Lower lobe of right lung (tissue), 2 donors: Measurements from ENCODE around the gene RAB3GAP1. TPM values are rescaled to one million over a fixed set of nuclear protein-coding genes. Genes with fewer than 3 reads are reported as not detected.
"Not testable (repeated sequence)": the region's sequence is repeated elsewhere in the genome, so short reads cannot be mapped to it uniquely, and the experiment has no call there.

Source experiments
- ATAC-seq, 2 donors: fragments of 200-7000 bp; cut with Tn5 transposase; one replicate each; pipeline ENCODE4 v1.9.1; 2020 to 2022; ENCODE audit warnings: mild to moderate bottlenecking in 2 of 2, moderate library complexity in 2 of 2
- DNase-seq: peaks from one replicate; pipeline ENCODE4 v3.0.0-alpha.2; 2020
- H3K27ac ChIP-seq: fragments of 200-600 bp; one replicate; pipeline ENCODE4 v1.8.0; 2022
- H3K27me3 ChIP-seq: fragments of 200-600 bp; one replicate; pipeline ENCODE4 v1.8.0; 2022; ENCODE audit warnings: low read depth
- H3K36me3 ChIP-seq: fragments of 200-600 bp; one replicate; pipeline ENCODE4 v1.8.0; 2022; ENCODE audit warnings: mild to moderate bottlenecking
- H3K4me1 ChIP-seq: fragments of 200-600 bp; one replicate; pipeline ENCODE4 v1.8.0; 2022
- H3K4me3 ChIP-seq: fragments of 200-600 bp; one replicate; pipeline ENCODE4 v1.8.0; 2022; ENCODE audit warnings: mild to moderate bottlenecking
- H3K9me3 ChIP-seq: fragments of 200-600 bp; one replicate; pipeline ENCODE4 v1.8.0; 2022
- CTCF ChIP-seq: fragments of 200-600 bp; IDR thresholded peaks from one replicate; pipeline ENCODE4 v1.8.0; 2022; ENCODE audit warnings: antibody characterized with exemption, mild to moderate bottlenecking
- intact Hi-C: fragments of 100-400 bp; cut with DNase I; formaldehyde crosslinking; loops from one replicate; pipeline ENCODE4 v1.11.0; 2022
- total RNA-seq: library from RNA; stranded (reverse); fragmentation: NEBNext Ultra II Directional; extraction: Animal tissue kit (Norgen Biotek cat#: 25700); gene quantifications from one replicate; pipeline ENCODE4 v1.2.1, GENCODE V29; 2021
- donor health status: DM: no; HTN: yes; CAD: no; lungs with severe emphysema.

Gene RAB3GAP1
- total RNA-seq, 1 donor from 2014 or later, result 43.5 TPM

GRCh38 chr2:135113322-135113721, 61.2 kb downstream of the RAB3GAP1 start:
- Histone ChIP-seq H3K27ac (no peak overlapping the region), H3K4me1 (no peaks in the 10 kb centered on the region), H3K36me3 (peaks cover 33% of the 10 kb centered on the region), H3K27me3 (no peaks in the 10 kb centered on the region), H3K9me3 (no peaks in the 10 kb centered on the region), H3K4me3 (no peak overlapping the region)
- DNase-seq, result no peak
- no peak for ATAC-seq
- no peak for TF ChIP-seq CTCF
- intact Hi-C loops, result no loop called here

DNA sequence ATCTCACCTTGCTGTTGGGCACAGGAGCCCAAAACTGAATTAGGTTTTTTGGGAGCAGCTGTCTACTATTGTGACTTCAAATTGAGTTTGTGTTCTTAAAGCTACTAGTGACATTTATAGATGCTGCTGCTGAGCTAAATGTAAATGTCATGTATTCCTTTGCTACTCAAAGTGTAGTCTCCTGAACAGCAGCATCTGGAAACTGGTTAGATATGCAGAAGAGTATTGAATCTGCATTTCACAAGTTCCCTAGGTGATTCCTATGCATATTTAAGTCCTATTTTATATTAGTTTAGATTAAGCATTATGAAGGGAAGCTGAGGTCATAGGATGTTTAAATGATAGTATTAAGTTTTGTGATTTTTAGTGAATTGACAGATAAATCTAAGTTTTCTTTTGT, 67.5 kb downstream of the RAB3GAP1 start:
- H3K9me3 ChIP-seq, result no peaks in the 10 kb centered on the region
- intact Hi-C loops, result no loop called here
- DNase-seq (no peak), ATAC-seq (no peak)
- no peaks in the 10 kb centered on the region for H3K4me1 ChIP-seq
- H3K27me3 ChIP-seq, result no peaks in the 10 kb centered on the region
- no peak for TF ChIP-seq CTCF
- H3K27ac ChIP-seq, result no peak overlapping the region
- H3K36me3 ChIP-seq, result peaks cover 39% of the 10 kb centered on the region
- H3K4me3 ChIP-seq, result no peak overlapping the region

DNA sequence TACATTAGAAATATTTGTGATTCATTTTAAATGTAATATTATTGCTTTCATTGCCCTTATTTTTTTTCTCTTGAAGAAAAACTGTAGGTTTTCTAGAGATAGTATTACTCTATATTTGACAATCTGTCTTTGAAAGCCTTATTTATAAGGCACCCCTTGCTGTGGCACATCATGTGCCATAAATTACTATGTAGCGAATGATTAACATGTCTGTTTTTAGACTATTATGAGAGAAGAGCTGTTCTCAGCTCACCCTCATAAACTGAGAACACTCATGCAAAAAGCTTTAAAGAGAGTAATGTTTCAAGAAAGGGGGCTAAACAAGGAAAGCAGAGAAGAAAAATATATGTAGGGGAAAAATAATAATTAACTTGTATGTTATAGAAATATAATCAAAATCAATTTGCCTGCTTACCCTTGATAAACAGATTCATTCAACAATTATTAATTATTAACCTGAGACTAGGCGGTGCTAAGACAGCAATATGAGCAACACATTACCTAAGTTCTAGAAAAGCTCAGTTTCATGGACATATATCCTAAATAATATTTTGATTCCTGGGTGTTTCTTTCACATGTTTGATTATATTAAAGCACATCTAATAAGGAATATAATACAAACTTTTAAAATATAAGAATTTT, 69.0 kb downstream of the RAB3GAP1 start:
- no peak for TF ChIP-seq CTCF
- DNase-seq (no peak), ATAC-seq (no peak)
- H3K36me3 ChIP-seq, result peaks cover 45% of the 10 kb centered on the region
- no peaks in the 10 kb centered on the region for H3K9me3 ChIP-seq
- no peaks in the 10 kb centered on the region for H3K4me1 ChIP-seq
- H3K27me3 ChIP-seq, result no peaks in the 10 kb centered on the region
- H3K4me3 ChIP-seq, result no peak overlapping the region
- intact Hi-C loops, result no loop called here
- no peak overlapping the region for H3K27ac ChIP-seq

DNA sequence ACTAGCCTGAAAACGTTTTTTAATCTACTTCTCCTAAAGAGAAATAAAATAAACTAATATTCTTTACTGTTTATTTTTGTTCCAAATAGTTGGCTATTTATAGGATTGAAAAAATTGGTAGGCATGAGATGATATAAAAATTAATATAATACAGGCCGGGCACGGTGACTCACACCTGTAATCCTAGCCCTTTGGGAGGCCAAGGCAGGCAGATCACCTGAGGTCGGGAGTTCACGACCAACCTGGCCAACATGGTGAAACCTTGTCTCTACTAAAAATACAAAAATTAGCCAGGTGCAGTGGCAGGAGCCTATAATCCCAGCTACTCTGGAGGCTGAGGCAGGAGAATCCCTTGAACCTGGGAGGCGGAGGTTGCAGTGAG, 69.6 kb downstream of the RAB3GAP1 start:
- ATAC-seq, DNase-seq, H3K27ac ChIP-seq, intact Hi-C loops, H3K9me3 ChIP-seq, H3K27me3 ChIP-seq, H3K4me3 ChIP-seq, H3K4me1 ChIP-seq: not testable (repeated sequence)
- peaks cover 50% of the 10 kb centered on the region for H3K36me3 ChIP-seq

GRCh38 chr2:135124924-135125886, 73.1 kb downstream of the RAB3GAP1 start:
- Histone ChIP-seq H3K36me3 (peaks cover 82% of the 10 kb centered on the region), H3K4me1 (no peaks in the 10 kb centered on the region), H3K9me3 (no peaks in the 10 kb centered on the region), H3K4me3 (no peak overlapping the region), H3K27ac (no peak overlapping the region), H3K27me3 (no peaks in the 10 kb centered on the region)
- no peak for TF ChIP-seq CTCF
- ATAC-seq, result no peak
- intact Hi-C loops, result no loop called here
- no peak for DNase-seq

- DNase-seq, result no peak
- H3K9me3 ChIP-seq, result no peaks in the 10 kb centered on the region
- no peak for ATAC-seq
- no peaks in the 10 kb centered on the region for H3K4me1 ChIP-seq
- no peak overlapping the region for H3K27ac ChIP-seq
- peaks cover 85% of the 10 kb centered on the region for H3K36me3 ChIP-seq
- no peak for TF ChIP-seq CTCF
- intact Hi-C loops, result no loop called here
- H3K4me3 ChIP-seq, result no peak overlapping the region
- no peaks in the 10 kb centered on the region for H3K27me3 ChIP-seq
Measured at GRCh38 chr2:135125940-135126339, 73.8 kb downstream of the RAB3GAP1 start.
